SW480 (cell line): ENCODE data around the gene PTPRR.
A peak's percentile ranks its signal among the peaks of the same experiment; 100 is the strongest.

Experiments used
- DNase-seq: peaks from one replicate; pipeline ENCODE4 v3.0.0-alpha.2; 2016; ENCODE audit warnings: low spot score

Gene PTPRR

DNA sequence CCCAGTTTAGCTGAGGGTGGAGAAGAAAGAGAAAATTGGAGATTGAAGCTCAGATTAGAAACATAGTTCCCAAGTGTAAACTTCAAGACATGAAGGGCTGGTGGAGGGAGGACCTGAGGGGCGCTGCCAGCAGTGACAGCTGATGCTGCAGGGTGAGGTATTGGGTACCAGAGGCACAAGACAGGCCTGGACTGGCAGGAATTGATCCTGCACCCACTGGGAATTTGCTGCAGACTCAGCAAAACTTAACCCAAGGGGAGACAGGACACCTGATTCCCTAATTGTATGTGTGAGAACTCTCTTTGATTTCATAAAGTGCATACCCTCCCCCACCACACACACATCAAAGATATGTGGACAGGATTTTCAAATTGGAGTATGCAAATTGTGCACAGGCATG, 11.6 kb downstream of the PTPRR start:
- DNase-seq, result no peak

GRCh38 chr12:70907412-70907811, 13.1 kb downstream of the PTPRR start:
- DNase-seq, result no peak

GRCh38 chr12:70895956-70896355, 24.6 kb downstream of the PTPRR start:
- no peak for DNase-seq

DNA sequence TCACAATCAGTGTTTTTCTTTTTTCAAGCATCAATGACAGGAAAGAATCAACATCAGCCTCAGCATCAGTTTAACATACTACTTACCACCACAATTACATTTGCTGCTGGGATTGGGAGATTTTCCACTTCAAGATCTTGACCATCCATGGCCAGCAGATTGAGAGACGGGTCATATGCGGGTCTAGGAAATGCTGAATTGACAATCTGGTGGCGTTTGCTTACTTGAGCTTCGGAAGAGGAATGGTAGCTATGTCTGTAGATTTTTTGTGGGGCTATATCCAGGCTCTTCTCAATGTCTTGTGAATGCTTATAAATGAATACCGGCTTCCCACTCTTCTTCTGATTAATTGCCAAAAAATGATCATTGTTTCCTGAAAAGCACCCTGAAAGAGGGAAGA, 27.9 kb downstream of the PTPRR start:
- no peak for DNase-seq

- no peak for DNase-seq
Measured at GRCh38 chr12:70890895-70891832, 29.4 kb downstream of the PTPRR start.

DNA sequence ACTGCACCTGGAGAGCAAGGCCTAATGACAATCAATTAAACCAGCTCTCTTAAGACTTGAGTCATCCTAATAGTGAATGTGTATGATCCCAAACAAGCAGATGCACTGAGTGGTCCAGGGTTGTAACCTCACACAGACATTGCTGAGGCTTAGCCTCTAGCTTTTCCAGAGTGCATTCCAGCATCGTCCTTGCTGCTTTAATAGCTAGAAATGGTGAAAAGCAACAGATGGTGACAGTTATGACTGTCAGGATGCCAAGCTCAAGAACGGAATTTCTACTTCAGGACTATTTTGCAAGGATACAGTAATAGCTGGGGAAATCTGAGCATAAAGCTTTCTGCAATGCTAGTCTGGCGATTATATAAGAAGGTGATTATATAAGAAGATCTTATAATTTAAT, 34.6 kb downstream of the PTPRR start:
- no peak for DNase-seq

- no peak for DNase-seq
Measured at GRCh38 chr12:70883855-70884254, 36.7 kb downstream of the PTPRR start.

- no peak for DNase-seq
Measured at GRCh38 chr12:70880744-70881143, 39.8 kb downstream of the PTPRR start.

DNA sequence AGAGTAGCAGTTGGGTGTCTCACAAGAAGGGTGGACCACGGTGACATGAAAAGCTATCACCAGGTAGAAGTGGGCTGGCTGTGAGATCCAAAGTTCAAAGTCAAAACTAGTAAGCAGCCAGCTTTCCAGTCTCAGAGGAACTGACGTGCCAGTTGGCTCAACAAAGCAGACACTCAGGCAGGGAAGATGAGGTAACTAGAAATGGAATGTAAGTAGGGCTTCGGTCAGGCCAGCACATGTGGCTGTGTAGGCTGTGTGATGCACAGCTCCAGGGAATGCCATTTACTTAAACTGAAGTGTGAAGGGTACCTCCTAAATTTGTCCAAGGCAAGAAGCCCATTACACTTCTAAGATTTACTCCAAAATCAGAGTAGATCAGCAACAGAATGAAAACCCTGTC, 43.6 kb downstream of the PTPRR start:
- DNase-seq, result no peak

DNA sequence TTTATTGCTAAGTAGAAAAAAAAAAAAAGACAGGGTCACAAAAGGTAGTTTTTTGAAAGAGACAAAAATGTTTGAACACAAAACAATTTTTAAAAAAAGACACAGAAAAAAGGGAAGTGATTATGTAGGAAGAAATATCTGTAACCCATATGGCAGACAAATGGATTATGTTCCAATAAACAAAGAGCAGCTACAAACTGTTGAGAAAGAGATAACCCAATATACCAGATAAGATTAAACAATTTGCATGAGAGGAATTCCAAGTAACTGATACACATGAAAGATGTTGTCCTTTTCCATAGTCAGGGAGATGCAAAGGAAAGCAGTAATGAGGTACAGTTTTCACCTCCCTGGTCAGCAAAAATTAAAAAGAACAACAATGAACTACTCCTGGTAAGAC, 44.9 kb downstream of the PTPRR start:
- DNase-seq, result no peak

GRCh38 chr12:70854881-70855568, 65.5 kb downstream of the PTPRR start:
- no peak for DNase-seq

DNA sequence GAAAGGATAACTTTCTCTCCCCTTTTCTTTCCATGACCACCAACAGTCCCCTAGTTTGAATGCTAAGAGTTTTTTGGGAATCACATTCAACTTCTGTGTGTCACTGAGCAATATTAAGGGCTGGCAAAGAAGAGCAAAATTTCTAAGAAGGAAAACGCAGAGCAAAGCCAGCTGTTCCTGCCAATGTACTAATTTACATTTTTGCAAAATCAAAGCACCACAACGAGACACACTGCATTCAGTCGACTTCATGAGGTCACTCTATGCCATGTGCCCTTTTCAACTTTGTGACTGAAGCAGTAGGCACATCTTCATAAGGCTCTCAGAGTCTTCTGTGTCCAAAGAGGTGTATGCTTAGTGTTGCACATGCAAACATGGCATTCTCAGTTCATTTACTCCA, 66.4 kb downstream of the PTPRR start:
- DNase-seq, result no peak

GRCh38 chr12:70853326-70853725, 67.2 kb downstream of the PTPRR start:
- no peak for DNase-seq

DNA sequence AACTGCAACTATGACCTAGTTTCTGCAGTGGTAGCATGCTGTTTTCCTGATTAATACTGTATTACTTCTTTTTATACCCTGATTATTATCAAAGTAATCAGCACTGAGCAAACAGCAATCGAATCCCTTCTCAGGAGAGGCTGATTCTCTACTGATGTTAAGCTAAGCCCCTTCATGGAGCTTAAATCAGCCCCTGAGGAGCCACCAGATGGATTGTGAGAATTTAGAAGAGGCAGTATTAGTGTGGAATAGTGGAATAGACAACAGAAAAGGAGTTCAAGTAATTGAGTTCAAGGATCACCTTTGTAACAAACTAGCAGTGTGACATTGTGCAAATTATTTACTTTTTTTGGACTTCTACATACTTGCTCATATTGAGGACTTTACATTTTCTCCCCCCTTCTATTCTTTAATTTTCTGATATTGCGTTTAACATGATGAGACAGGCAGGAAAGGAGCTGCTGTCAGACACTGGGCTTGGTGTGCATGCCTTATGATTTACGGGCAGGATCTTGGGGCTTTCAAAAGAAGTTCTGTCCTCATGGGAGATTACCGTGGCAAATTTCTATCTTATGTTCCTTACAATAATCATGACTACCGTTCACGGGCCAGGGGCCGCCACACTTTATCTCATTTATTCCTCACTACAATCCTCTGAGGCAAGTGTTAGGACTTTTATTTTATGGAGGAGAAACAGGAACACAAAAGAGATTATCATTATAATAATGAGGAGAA, 68.0 kb downstream of the PTPRR start:
- DNase-seq, result no peak

GRCh38 chr12:70849265-70849960, 71.1 kb downstream of the PTPRR start:
- DNase-seq, result peak; percentile 33

- no peak for DNase-seq
Measured at GRCh38 chr12:70847871-70848270, 72.7 kb downstream of the PTPRR start.

GRCh38 chr12:70845268-70845667, 75.3 kb downstream of the PTPRR start:
- no peak for DNase-seq

DNA sequence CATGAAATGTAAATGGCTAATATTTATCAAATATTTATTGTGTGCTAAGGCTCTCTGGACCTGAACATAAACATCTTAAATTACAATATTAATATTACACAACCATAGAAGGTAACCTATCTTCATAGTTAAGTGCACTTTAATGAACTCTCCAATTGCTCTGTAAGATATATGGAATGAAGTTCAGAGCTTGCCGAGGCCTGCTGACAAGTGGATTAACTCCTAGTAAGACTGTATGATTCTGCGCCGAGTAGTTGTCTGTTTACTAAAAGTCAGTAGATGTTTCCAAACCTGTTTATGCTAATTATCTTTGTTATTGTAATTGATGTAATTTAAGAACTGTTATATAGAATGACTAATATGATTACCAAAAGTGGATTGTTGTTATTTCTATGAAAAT, 77.2 kb downstream of the PTPRR start:
- no peak for DNase-seq

DNA sequence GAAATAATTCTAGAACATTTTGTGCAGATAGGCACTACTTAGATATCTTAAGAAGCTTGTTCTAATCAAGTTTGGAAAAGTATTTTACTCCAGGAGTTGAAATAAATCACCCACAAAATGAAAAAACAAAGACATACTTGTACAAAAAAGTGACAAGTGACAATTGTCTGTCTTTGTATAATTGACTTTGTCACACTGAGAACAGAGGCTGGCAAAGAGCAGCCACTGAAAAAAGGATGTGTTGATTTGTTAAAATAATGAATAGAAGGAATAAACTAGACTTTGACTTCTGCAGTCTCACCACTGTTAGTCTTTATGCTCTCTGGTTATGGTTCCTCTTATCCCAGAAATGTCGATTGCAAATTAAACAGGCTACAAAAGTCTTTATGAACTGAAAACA, 77.6 kb downstream of the PTPRR start:
- no peak for DNase-seq

GRCh38 chr12:70842136-70842535, 78.4 kb downstream of the PTPRR start:
- DNase-seq, result no peak

DNA sequence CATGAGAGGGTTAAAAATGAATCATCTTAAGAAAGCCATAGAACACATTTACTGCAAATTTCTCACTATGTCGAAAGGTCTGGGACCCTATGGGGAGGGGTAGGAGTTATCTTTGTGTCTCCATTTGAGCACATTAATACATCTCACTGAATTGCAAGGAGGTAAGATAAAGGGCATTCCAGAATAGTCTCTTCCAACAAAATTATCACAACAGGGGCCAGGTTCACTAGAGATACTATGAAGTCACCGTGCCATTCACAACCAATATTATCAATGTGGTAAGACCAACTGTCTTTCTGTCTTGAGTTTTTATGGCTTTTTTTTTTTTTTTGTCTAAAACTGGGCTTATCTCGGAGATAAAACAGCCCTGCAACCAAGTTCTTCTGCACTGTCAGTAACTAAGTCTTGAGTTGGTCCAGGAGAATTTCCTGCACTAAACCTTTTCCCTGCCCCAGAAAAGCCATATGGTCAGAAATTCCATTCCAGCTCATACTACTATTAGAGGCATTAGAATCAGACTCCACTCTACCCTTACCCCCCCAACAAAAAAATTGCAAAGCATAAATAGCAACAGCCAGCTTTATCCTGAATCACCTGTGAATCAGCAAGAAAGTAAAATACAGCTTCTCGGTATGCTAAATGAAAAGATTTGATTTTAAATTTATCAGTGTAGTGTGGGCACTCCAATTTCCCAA, 79.7 kb downstream of the PTPRR start:
- no peak for DNase-seq

- no peak for DNase-seq
Measured at GRCh38 chr12:70839544-70839943, 81.0 kb downstream of the PTPRR start.
